Measurements from ENCODE around the gene AP3M1. TPM values are rescaled to one million over a fixed set of nuclear protein-coding genes. Genes with fewer than 3 reads are reported as not detected.
"Not testable (repeated sequence)": the region's sequence is repeated elsewhere in the genome, so short reads cannot be mapped to it uniquely, and the experiment has no call there.

AP3M1 gene
- total RNA-seq, 2 experiments from 2014 or later, result 35.4 to 42.2 TPM

GRCh38 chr10:74150990-74151878 lies 606 bp upstream of the AP3M1 start, which contains the start of gene ADK:
Gene ADK, plus strand, starts transcription at chr10:74151221. Its CDS starts 58 bp downstream, at chr10:74151279.
- ATAC-seq, result peak; percentile 98
- TF ChIP-seq CTCF (IDR thresholded peaks at IDR 0.05), result peak; percentile 32
- no peak within 1 kb of the TSS for H3K4me3 Mint-ChIP-seq
- H3K9me3 Mint-ChIP-seq, result no peaks in the 10 kb centered on the region
- H3K4me1 Mint-ChIP-seq (ENCODE audit: low read depth), result peaks cover 28% of the 10 kb centered on the region
- intact Hi-C loops (cut with micrococcal nuclease), result no loop called here
- peaks cover 18% of the 10 kb centered on the region for H3K36me3 Mint-ChIP-seq (ENCODE audit: low read depth)
- CTCF ChIA-PET, result interaction anchor here (0.7 to 2.5 kb wide), 6 partner anchors 14 to 949 kb away, joined by 3 to 12 read pairs (median 3); no protein-coding TSS in a partner anchor
- no peaks in the 10 kb centered on the region for H3K27me3 Mint-ChIP-seq
- H3K27ac Mint-ChIP-seq, result no peak within 1 kb of the TSS
- POLR2A ChIA-PET, result interaction anchor here (0.7 to 2.1 kb wide), 13 partner anchors 8 to 84 kb away, joined by 3 to 9 read pairs (median 4); no protein-coding TSS in a partner anchor
- DNase-seq, result peak; percentile 100

GRCh38 chr10:74146980-74147379 lies 3.6 kb downstream of the AP3M1 start:
- ATAC-seq; H3K27me3 Mint-ChIP-seq; H3K9me3 Mint-ChIP-seq; H3K27ac Mint-ChIP-seq; DNase-seq; H3K4me3 Mint-ChIP-seq; intact Hi-C loops (cut with micrococcal nuclease): not testable (repeated sequence)
- Mint-ChIP-seq H3K36me3 (ENCODE audit: low read depth) (peaks cover 22% of the 10 kb centered on the region), H3K4me1 (ENCODE audit: low read depth) (peaks cover 25% of the 10 kb centered on the region)
- ChIA-PET CTCF (interaction anchor here (1.7 to 2.2 kb wide), 2 partner anchors 23 to 66 kb away, joined by 4 to 6 read pairs; no protein-coding TSS in a partner anchor), POLR2A (interaction anchor here (0.7 to 1.3 kb wide), 2 partner anchors 9 to 1075 kb away, joined by 3 to 5 read pairs; no protein-coding TSS in a partner anchor)

DNA sequence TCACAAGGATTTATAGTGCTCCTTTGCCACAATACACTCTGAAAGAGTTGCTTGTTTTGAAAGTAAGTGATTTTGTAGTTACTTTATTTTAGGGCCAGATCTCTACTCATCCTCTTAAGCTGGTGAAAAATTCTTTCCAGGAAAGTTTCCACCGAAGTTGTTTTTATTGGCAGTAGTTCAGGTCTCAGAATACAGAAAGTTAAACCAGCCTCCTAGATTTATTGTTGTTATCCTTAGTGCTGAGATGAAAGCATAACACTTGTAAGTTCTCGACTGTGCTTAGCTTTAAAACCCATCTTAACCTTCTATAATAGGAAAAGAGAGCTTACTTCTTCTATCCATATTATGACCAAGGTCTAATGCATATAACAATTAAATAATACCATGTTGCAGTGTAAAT lies 5.5 kb downstream of the AP3M1 start:
- ChIA-PET POLR2A (no interaction called here), CTCF (interaction anchor here (0.5 to 1.0 kb wide), 3 partner anchors 25 to 594 kb away, joined by 3 read pairs; no protein-coding TSS in a partner anchor)
- H3K27me3 Mint-ChIP-seq, result no peaks in the 10 kb centered on the region
- ATAC-seq (no peak), DNase-seq (no peak)
- H3K4me1 Mint-ChIP-seq (ENCODE audit: low read depth), result peaks cover 27% of the 10 kb centered on the region
- no peak for TF ChIP-seq CTCF (IDR thresholded peaks at IDR 0.05)
- H3K9me3 Mint-ChIP-seq, result no peaks in the 10 kb centered on the region
- peaks cover 22% of the 10 kb centered on the region for H3K36me3 Mint-ChIP-seq (ENCODE audit: low read depth)
- H3K4me3 Mint-ChIP-seq, result no peak overlapping the region
- intact Hi-C loops (cut with micrococcal nuclease), result no loop called here
- no peak overlapping the region for H3K27ac Mint-ChIP-seq

- H3K27me3 Mint-ChIP-seq, result no peaks in the 10 kb centered on the region
- ChIA-PET POLR2A (no interaction called here), CTCF (no interaction called here)
- peaks cover 9% of the 10 kb centered on the region for H3K4me1 Mint-ChIP-seq (ENCODE audit: low read depth)
- H3K36me3 Mint-ChIP-seq (ENCODE audit: low read depth), result peaks cover 21% of the 10 kb centered on the region
- no peak overlapping the region for H3K27ac Mint-ChIP-seq
- ATAC-seq, result no peak
- no peak for TF ChIP-seq CTCF (IDR thresholded peaks at IDR 0.05)
- H3K9me3 Mint-ChIP-seq, result no peaks in the 10 kb centered on the region
- DNase-seq, result no peak
- H3K4me3 Mint-ChIP-seq, result no peak overlapping the region
- intact Hi-C loops (cut with micrococcal nuclease), result no loop called here
Measured at GRCh38 chr10:74140553-74140952, 10.1 kb downstream of the AP3M1 start.

- ChIA-PET POLR2A (interaction anchor here (0.9 kb wide), 1 partner anchor 25 kb away, joined by 3 read pairs; no protein-coding TSS in a partner anchor), CTCF (interaction anchor here (2.3 kb wide), 1 partner anchor 74 kb away, joined by 9 read pairs; no protein-coding TSS in a partner anchor)
Measured at GRCh38 chr10:74139981-74140380, 10.6 kb downstream of the AP3M1 start.

GRCh38 chr10:74138596-74138995 lies 12.0 kb downstream of the AP3M1 start:
- H3K4me1 Mint-ChIP-seq (ENCODE audit: low read depth); intact Hi-C loops (cut with micrococcal nuclease); DNase-seq; H3K27me3 Mint-ChIP-seq; H3K9me3 Mint-ChIP-seq; POLR2A ChIA-PET; H3K4me3 Mint-ChIP-seq; H3K27ac Mint-ChIP-seq; ATAC-seq: not testable (repeated sequence)
- peaks cover 28% of the 10 kb centered on the region for H3K36me3 Mint-ChIP-seq (ENCODE audit: low read depth)
- CTCF ChIA-PET, result interaction anchor here (0.7 to 2.3 kb wide), 4 partner anchors 12 to 165 kb away, joined by 3 to 9 read pairs (median 4); partner anchors contain the start of gene AP3M1

More at GRCh38 chr10:74139981-74140380, 10.6 kb downstream of the AP3M1 start:
- H3K27me3 Mint-ChIP-seq, result no peaks in the 10 kb centered on the region
- intact Hi-C loops (cut with micrococcal nuclease), result no loop called here
- TF ChIP-seq CTCF (IDR thresholded peaks at IDR 0.05), result no peak
- ATAC-seq (no peak), DNase-seq (no peak)
- H3K4me1 Mint-ChIP-seq (ENCODE audit: low read depth), result peaks cover 6% of the 10 kb centered on the region
- H3K9me3 Mint-ChIP-seq, result no peaks in the 10 kb centered on the region
- peaks cover 20% of the 10 kb centered on the region for H3K36me3 Mint-ChIP-seq (ENCODE audit: low read depth)
- H3K27ac Mint-ChIP-seq, result no peak overlapping the region
- no peak overlapping the region for H3K4me3 Mint-ChIP-seq
